Measurements from ENCODE around the gene MSANTD2.
A peak's percentile ranks its signal among the peaks of the same experiment; 100 is the strongest.

Gene MSANTD2

DNA sequence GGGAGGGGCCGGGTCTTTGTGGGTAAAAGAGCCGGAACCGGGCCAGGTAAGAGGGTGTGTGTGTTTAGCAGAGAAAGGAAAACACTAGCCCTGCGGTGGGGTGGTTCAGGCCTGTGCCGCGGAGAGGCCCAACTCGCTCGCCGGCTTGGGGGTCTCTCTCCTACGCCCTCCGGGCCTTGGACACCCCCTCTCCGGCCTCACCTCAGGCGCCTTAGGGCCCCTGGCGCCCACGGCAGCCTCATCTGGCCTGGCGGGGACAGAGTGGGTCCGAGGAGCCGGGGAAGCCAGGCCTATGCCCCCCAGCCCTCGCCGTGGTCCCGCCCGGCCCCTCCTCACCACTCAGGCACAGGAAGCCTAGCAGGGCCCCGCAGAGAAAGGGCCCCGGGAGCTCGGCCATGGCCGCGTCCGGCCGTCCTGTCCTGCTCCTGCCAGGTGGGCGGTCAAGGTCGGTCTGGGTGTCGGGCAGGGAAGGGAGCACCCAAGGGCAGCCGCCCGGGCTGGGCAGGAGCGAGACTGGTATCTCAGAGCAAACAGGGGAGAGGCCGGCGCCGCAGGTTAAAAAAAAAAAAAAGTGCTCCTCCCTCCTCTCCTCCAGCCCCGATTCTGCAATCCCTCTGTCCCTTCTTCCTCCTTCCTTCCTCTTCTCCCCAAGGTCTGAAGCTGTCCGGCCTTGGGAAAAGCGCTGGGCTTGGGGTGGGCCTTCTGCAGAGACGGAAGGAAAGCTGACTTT lies 48.3 kb downstream of the MSANTD2 start, which contains the start of gene VSIG2:
VSIG2 (minus strand) TSS at position 515 of the 730 bp plus-strand sequence; CDS start at position 397, 118 bp downstream.
- no peak for DNase-seq

DNA sequence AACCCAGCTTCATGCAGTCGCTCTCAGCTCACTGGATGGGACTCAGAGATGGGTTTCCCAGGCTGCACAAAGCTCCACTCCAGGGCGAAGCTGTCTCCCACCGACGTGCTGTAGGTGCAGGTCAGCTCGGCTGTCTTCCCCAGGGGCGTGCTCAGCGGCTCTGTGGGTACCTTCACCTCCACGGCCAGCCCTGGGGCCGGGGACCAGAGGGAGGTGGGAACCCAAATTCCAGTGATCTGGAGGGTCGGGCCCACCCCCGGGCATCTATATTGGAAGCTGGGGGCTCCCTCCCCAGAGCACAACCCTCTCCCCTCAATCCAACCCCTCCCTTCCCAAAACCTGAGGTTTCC lies 48.8 kb downstream of the MSANTD2 start:
- DNase-seq: no peak

DNA sequence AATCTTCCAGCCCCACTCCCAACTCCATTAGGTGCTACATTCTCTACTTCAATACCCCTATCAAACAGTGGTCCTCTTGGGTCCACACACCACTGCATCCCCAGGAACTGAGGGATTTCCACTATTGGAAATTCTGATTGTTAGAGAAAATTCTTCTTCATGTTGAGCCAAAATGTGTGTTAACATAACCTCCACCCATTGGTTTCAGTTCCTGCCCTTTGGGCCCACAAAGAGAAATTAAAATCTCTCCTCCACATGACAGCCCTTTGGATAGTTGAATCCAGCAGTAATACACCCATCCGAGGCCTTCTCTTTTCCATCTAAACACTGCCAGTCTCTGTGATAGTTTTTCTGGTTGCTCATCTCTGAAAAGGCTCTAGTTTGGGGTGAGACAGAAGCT lies 50.3 kb downstream of the MSANTD2 start:
- DNase-seq: no peak

DNA sequence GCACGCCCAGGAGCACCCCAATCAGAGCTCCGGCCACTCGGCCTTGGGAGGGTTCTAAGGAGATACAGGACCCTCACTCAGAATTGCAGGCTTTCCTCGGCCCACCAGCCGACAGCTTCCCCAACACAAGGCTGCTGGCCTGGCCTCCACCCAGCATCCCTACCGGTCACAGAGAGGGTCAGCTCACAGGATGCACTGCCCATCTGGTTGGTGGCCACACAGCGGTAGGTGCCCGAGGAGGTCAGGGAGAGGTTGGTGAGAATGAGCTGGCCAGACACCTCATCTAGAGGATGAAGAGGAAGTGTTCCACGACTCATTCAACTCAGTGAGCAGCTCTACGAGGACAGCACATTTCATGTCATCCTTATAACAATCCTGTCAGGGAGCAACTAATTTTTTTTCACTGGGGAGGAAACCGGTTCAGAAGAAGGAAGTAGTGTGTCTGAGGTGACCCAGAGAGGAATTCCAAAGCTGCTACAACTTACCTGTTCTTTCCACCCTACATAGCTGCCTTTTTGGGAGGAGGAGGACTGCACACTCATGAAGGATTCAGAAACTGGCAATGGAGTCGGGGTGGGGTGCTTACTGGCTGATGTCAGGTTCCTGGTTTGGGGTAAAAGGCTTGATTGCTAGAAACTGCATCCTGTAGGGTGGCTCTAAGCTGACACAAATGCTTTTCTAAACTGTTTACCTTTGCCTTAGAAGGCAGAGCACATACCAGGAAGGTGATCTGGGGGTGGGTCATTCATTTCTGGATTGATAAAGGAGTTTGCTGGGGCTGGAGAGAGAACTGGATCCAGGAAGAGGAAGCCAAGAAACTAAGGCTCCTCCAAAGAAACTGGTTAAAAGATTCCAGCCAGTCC lies 51.5 kb downstream of the MSANTD2 start:
- DNase-seq: no peak

DNA sequence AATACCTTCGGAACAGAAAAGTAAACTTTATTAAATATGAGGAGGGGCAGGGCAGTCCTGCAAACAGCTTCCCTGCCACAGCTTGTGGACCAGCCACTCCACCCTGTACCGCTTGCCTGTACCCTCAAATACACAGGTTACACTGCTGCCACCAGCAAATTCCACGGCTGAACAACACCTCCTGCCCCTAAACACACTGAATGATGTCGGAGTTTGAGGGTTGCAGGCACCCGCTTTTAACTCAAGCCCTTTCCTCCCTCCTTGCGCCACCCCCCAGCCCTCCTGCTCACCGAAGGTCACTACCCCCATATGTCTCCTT lies 52.1 kb downstream of the MSANTD2 start:
- DNase-seq: no peak

DNA sequence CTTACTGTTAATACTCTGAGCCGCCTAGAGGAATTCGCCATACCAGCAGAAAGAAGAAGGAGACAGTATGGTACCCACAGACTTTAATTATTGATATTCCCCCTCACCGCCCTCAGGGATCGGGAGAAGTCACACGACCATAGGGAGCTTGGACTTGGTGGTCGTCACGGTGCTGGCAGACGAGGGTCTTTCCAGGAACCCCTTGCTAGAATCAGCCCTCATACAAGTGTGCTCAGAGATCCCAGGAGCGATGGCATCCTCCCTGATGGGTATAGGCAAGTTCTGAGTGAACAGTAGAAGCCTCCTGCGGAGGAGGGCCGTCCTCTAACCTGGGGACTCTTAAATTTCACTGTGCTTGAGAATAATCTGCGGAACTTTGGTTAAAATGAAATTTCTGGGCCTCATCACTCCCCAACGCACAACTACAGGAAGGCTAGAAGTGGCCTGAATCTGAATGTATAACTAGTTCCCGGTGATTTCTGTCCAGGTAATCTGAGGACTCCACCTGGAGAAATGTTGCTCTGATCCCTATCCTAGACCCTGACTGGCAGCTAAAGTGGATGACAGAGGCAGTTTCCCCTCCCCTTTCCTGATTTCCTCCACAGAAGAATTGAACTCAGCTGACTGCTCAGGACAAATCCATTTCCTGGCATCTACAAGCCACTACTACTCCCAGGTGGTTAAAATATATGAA lies 52.7 kb downstream of the MSANTD2 start:
- no peak for DNase-seq

DNA sequence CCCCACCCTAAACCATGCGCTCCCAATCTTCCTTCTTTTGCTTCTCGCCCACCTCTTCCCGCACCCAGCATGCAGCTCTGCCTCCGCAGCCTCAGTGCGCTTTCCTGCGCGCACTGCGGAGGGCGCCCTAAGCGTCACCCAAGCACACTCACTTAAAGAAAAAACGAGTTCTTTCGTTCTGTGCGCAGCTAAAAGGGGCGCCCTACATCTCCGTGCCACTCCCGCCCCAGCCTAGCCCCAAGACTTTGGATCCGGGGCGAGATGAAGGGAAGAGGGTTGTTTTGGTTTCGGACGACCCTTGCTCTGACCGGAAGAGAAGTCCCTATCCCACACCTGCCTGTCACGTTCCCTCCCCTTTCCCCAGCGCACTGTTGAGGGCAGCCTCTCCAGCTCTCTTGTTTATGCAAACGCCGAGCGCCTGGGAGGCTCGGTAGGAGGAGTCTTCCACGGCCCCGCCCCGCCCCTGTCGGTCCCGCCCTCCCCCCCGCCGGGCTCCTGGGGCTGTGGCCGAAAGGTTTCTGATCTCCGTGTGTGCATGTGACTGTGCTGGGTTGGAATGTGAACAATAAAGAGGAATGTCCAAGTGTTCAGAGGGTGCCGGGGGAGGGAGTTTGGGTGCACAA lies 53.5 kb downstream of the MSANTD2 start:
- DNase-seq: peak; percentile 42 to 45

DNA sequence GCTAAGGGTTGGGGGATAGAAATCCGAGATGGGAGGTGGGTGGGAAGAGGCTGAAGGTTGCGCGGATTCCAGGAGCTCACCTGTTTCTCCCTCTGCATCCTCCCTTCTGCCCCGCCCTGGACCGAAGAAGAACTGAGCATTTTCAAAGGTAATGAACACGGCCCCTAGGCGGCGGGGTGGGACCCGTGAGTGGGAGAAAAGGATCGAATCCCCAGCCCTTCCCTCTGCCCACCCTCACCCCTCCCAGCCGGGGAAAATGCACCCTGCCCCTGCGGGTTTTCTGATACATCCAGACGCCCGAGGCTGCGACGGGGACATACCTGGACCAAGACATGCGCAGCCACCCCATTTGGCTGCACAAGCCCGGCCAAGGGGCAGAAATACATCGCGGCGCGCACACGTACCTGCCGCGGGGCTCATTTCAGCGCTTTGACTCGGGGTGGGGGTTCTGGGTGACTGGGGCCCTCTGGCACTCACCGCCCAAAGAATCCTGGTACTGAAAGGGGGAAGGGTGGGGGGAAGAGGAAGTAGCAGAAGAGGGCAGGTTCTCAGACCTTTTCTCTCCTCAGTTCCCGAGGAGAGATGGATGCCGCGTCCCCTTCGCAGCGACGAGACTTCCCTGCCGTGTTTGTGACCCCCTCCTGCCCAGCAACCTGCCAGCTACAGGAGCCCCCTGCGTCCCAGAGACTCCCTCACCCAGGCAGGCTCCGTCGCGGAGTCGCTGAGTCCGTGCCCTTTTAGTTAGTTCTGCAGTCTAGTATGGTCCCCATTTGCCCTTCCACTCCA lies 54.2 kb downstream of the MSANTD2 start:
- peak in 1 of 2 experiments; percentile 4 for DNase-seq

DNA sequence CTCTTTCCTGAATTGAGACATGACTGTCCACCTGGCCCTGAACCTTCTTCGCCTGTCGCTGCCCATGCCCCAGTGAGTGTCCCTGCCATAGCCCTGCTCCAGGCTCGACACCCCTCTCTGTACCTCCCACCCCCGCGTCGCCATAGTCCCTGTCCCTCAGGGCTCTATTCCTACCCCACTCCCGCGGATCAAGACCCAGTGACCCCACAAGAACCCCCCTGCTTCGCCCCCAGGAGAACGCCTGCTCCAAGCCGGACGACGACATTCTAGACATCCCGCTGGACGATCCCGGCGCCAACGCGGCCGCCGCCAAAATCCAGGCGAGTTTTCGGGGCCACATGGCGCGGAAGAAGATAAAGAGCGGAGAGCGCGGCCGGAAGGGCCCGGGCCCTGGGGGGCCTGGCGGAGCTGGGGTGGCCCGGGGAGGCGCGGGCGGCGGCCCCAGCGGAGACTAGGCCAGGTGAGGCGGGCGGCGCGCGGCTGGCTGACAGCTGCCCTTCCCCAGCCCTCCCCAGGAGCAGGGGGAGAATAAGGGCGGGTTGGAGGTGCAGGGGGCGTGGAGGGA lies 54.9 kb downstream of the MSANTD2 start:
- no peak for DNase-seq

DNA sequence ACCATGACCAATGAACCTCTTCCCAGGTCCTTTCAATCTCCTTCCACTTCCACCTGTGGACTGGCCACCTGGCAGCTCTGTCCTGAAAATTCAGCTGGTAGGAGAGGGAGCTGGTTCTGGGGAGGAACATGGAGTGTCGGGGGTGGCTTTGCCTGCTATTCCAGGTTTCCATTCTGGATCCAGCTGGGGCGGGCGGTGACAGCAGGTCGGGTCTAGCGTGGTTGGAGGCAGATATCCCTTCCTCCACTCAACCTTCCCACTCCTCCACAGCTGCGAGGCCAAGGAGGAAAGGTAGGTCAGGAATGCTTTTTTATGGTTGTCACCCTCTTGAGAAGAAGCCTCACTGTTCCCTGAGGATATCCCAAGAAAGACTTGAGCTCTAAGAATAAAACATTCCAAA lies 57.2 kb downstream of the MSANTD2 start:
- DNase-seq: no peak

DNA sequence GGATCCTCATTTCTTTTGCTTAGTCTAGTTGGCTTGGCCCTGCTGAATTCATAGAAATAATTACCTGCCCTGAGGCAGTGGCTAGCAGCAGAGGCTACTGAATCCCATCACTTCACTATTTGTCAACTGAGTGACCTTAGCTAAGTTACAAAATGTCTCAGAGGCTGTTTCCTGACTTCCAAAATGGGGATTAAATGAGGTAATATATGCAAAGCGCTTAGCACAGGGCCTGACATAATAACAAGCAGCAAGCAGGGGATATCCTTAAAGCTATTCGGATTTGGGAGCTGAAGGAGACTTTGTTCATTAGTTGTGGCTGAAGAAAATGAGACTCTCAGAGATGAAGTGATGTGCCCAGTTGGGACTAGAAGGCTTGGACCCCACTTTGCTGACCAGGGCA lies 57.7 kb downstream of the MSANTD2 start:
- DNase-seq: no peak

DNA sequence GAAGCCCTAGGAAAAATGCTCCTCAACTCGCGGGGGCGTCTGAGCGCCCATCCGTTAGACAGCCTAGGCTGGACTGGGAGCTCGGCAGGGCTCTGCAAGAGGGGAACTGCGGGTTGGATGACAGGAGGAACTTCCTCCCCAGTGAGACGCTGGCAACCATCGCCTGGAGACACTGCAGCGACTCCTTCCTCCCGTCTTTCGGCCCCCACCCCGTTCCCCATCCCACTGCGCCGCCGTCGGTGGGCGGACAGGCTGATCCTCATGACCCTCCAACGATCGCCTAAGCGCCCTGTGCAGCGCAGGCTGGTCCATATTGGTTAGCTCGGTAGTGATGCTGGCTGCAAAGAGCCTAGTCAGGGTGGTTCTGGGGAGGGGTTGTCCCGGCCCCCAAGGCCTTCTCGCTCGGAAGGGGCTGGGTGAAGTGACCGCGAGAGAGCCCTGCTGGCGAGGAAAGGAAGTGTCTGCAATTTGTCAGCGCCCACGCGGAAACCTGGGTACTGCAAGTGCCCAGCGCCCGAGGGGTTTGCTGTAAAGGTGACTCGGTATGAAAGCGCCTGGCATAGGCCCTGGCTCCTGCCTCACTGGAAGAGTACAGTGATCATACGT lies 59.8 kb downstream of the MSANTD2 start:
- DNase-seq: peak; percentile 28 to 29

DNA sequence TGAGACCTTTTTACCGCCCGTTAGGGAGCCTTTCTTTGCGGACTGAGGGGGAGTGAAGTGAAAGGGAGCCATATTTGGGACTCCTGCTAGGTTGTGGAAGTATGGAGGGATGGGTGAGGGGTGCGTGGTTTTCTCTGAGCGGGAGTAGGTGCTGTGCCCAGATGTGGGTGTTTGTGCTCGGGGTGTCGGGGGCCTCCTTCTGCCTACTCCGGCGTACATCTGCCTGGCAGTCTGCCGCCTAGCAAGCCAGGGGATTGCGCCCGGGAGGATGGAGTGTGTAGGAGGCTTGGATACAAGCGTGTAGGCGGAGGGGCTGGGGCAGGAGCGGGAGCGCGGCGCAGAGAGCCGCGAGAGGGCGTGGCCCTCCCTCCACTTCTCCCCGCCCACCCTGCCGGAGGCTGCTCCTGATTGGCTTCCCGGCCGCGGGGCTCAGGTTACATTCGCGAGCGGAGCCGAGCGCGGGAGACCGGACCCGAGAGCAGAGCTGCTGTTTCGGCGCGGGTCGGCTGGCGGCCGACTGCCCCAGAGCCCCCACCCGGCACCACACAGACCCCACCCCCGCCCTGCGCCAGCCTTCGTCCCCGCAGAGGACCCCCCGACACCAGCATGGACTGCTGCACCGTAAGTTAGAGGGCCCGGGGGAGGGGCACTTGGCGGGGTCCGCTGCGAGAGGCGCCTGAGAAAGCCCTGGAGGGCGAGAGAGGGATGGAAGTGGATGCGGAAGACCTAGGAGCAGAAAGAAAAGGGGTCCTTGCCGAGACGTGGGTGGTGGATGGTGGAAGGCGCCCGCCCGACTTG lies 60.5 kb downstream of the MSANTD2 start, which contains the start of gene NRGN:
NRGN (plus strand) TSS at position 464 of the 798 bp plus-strand sequence; CDS start at position 607, 143 bp downstream.
- peak; percentile 90 to 91 for DNase-seq

DNA sequence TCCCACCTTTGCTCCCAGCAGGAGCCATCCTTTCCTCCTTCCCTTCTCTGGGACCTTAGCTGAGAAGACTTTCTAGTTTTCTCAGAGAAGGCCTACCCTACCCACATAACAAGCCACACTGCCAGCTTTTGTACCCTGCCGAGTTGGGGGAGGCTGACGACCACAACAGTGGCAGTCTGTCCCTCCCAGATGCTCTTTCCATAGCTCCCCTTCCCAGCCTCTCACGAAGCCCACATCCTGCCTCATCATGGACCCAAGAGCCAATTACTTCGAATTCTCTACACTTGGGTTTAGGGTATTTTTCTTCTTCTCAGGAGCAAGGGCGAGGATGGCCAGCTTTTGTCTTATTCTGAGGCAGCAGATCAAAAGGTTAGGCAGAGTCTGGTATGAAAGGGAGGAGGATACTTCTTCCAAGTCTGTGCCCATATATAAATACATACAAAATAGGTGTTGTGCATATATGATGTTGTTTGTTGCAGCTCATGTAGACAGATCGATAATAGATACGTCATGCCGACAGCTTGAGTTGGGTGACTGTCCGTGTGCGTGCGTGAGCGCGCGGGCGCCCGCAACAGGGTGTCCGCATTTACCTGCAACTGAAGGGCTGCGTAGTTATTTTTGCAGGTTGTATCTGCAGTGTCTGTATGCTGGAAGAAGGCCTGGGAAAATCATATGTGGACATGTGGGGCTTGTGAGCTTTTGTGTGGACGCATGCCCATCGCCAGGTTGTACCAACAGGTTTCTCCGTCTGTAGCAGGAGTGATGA lies 61.3 kb downstream of the MSANTD2 start:
- DNase-seq: no peak

DNA sequence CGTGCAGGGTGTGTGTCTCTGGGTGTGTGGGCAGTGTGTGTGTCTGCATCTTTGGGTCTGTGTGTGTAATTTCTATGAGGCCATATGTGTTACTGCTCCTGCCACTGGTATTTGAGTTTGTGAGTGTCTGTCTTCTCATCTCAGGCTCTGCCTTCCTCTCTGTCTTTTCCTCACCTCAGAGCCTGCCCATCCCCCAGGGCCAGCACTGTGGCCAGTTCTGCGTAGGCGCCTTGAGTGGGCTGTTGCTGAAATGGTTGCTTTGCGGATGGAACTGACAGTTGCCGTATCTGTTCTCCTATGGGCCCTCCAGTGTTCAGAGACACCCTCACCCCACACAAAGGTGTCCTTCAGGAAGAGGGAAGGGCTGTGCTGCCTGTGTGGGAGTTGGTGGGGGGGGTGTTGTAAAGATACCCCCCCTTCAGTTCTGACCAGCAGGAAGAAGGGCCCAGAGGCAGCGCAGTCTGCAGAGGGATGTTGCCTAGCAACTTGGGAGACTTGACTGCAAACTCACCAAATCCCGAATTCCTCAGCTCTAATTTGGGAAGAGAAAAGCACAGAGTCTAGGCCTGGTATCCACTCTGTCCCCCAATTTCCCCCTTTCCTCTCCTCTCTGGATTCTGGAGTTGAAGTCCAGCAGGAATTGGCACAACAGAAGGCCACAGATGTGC lies 62.4 kb downstream of the MSANTD2 start:
- DNase-seq: no peak

DNA sequence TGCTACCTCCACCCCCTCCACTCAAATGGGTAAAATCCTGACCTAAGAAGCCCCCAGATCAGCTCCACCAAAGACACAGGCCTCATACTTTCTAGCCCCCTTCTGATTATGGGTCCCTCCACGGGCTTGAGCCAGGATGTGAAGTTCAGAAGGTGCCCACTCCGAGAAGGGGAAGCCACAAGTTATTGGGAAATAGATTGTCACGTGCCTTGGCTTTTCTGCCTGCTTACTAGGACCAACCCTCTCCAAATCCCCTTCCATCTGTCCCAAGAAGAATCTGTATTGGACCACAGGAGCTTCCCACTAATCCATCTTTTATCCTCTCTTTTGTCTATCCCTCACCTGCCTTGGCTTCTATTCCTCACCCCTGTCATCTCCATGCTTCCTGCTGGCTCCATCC lies 63.5 kb downstream of the MSANTD2 start:
- no peak for DNase-seq

DNA sequence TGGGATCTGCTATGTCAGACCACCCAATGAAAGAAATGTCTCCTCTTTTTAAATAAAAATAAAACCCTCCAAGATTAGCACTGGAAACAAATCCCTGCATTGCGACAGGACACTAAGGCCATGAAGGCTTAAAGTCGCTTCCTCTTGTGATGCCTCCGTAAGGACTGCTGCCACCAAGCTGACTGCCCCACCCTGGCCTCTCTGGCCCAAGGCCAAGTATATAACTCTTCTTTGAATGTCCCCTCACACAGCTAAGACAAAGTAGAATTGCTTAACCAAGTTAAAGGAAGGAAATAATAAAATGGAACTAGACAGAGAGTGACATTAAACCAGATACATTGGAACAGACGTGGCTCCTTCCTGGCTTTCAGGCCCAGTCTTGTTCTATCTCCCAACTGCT lies 68.0 kb downstream of the MSANTD2 start:
- no peak for DNase-seq

DNA sequence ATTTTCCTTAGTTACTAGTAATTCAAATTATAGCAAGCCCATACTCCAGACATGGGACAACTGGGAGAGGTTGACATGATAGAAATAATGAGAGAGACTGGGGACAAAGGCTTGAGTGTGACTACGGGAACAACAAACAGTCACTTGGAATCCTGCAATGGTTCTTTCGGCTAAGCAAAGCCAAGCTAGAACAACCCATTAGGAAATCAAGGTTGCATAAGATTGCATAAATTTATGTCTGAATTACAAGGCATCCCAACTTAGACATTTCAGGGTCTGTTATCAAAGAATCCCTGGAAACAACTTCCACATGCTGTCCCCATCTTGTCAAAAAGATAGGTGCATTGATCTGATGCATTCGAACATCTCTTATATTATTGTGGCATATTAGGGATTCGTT lies 70.6 kb downstream of the MSANTD2 start:
- no peak for DNase-seq

DNA sequence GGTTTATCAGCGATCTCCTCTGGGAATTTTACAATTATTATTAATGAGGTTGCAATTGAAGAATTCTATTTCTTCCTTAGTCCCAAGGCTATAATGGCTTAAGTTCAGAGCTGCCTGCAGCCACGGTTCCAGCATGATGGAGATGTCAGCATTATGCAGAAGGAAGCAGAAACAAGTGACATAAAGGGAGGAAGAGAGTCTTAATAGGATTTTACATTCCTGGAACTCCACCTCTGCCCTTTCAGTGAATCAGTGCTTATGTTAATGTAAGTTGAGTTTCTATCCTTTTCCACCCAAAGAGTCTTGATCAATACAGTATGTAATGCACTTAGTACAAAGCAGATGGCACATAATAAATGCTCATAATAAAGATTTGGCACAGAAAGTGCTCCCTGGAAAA lies 72.1 kb downstream of the MSANTD2 start:
- DNase-seq: no peak
